Astrocyte of the spinal cord (primary cell): ENCODE data around the gene PRDM15.

ENCODE experiments used
- DNase-seq: peaks from one replicate; pipeline ENCODE4 v3.0.0; 2011; ENCODE audit warnings: low read depth, low spot score
- H3K4me3 ChIP-seq: 2 replicates; pipeline ENCODE4 v1.5.1; 2011; ENCODE audit warnings: low read depth, mild to moderate bottlenecking, low read length, moderate library complexity
- in situ Hi-C: cut with HindIII; loops from 2 replicates; pipeline ENCODE4 v1.10.0; 2017; ENCODE audit warnings: low sequenced_read_pairs
- TF ChIP-seq, protein P1 (sequence below): IDR thresholded peaks from 2 replicates; pipeline ENCODE4 v1.5.1; 2012; ENCODE audit warnings: low read depth, mild to moderate bottlenecking, low read length, inconsistent platforms

The PRDM15 gene

DNA sequence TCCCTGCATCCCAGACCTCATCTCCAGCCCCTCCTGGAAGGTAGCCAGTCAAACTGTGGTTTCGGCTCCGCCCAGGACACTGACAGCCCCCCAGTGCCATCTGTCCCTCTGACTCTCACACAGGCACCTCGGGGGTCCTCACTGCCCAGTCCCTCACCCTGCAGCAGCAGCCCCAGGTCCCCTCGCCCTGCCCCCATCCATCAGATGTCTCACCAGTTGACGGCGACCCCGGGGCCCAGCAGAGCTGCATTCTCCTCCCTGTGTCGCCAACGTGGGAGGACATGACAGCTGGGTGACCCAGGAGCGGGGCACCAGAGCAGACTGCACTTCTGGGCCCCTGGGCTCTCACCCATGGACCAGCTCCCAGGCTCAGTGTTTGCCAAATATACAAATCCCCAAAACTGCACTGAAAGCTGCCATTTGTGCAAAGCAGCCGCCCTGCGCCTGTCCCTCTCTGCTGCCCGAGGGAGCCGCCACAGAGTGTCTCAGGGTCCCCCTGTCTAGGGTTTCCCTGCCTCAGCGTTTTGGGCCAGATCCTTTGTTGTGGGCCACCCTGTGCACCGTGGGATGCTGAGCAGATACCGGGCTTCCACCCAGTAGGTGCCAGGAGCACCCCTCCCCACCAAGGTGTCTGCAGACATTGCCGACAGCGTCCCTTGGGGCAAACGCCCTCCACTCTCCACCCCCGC lies 48.2 kb downstream of the PRDM15 start:
- TF ChIP-seq, protein P1, sequence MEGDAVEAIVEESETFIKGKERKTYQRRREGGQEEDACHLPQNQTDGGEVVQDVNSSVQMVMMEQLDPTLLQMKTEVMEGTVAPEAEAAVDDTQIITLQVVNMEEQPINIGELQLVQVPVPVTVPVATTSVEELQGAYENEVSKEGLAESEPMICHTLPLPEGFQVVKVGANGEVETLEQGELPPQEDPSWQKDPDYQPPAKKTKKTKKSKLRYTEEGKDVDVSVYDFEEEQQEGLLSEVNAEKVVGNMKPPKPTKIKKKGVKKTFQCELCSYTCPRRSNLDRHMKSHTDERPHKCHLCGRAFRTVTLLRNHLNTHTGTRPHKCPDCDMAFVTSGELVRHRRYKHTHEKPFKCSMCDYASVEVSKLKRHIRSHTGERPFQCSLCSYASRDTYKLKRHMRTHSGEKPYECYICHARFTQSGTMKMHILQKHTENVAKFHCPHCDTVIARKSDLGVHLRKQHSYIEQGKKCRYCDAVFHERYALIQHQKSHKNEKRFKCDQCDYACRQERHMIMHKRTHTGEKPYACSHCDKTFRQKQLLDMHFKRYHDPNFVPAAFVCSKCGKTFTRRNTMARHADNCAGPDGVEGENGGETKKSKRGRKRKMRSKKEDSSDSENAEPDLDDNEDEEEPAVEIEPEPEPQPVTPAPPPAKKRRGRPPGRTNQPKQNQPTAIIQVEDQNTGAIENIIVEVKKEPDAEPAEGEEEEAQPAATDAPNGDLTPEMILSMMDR = no peak
- in situ Hi-C loops = no loop called here
- no peak for DNase-seq
- H3K4me3 ChIP-seq = no peak overlapping the region

DNA sequence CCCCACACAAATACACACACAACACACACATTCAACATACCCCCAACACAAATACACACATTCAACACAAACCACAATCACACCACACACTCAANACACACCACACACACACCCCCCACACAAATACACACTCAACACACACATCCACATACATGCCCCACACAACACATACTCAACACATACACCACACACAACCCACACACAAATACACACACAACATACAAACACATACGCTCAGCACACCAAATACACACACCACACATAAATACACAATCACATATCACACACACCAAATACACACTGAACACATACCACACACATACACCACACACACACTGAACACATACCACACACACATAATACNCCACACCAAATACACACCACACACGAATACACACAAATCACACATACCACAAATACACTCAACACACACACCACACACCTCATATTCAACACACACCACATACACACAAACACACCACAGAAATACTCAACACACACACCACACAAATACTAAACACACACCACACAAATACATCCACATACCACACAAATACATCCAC lies 48.9 kb downstream of the PRDM15 start:
- no peak overlapping the region for H3K4me3 ChIP-seq
- in situ Hi-C loops = no loop called here
- no peak for DNase-seq
- TF ChIP-seq, protein P1 = no peak

DNA sequence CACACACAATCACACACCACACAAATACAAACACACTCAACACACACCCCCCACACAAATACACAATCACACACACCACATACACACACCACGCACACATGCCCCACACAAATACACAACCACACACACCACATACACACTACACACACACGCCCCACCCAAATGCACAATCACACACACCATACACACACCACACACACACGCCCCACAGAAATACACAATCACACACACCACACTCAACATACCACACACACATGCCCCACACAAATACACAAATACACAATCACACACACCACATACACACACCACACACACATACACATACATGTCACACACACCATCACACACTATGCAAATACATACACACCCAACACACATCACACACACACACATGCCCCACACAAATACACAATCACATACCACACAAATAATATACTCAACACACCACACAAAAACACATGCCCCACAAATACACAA lies 50.2 kb downstream of the PRDM15 start:
- TF ChIP-seq, protein P1 = no peak
- no peak overlapping the region for H3K4me3 ChIP-seq
- DNase-seq = no peak
- in situ Hi-C loops = no loop called here

DNA sequence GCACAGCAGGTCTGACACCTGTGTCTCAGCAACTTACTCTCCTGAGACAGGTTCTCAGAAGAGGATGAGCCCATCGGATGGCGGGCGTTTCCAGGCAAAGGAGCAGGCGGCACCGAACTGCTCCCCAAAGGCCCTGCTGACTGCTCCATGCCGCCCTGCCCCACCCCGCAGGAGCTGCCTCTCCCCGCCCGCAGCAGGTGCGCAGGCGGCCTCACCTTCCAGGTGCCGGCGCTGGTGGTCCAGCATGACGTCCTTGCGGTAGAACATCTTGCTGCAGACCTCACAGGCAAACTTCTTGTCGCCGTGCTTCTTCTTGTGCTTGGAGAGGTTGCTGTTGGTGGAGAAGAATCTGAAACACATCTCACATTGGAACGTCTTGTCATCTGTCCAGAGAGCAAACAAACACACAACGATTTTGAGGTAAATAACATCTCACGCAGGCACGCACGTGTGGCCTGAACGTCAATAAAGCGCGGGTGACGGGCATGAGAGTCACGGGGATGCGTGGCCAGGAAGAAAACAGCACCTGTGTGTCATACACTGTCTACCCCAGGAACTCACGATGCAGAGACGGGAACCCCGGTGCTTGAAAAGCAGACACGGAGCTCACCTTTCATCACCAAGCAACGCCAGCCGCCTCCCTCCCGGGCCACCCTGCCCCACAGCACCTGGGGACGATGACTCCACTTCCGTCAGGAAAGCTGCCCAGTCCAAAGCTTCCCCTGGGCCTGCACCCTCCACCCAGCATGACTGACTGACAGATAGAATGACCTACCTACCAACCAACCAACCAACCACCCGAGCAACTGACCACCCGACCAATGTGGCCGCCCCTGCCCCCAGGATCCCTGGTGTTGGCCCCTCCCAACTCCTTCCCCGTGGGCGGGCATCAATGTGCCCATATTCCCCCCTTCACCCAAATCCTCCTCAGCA lies 50.9 kb downstream of the PRDM15 start:
- DNase-seq = no peak
- in situ Hi-C loops = no loop called here
- no peak overlapping the region for H3K4me3 ChIP-seq
- TF ChIP-seq, protein P1 = no peak

DNA sequence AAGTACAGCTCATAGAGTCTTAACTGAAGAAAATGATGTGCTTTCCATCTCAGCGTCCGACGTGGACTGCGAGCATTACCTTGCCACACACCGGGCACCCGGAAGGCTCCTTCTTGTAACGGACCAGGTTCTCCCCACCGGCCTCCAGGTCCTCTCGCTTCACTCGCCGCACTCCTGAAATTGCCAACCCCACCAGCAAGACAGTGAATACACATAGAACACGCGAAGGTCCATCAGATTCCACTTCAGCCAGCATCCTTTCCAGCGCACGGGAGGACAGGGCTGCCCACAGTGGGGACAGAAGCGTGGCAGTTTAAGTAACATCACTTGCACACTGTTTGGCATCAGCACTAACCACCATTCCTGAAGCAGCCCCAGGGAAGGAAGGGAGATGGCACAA lies 53.3 kb downstream of the PRDM15 start:
- DNase-seq = no peak
- in situ Hi-C loops = no loop called here
- H3K4me3 ChIP-seq = no peak overlapping the region
- TF ChIP-seq, protein P1 = no peak

DNA sequence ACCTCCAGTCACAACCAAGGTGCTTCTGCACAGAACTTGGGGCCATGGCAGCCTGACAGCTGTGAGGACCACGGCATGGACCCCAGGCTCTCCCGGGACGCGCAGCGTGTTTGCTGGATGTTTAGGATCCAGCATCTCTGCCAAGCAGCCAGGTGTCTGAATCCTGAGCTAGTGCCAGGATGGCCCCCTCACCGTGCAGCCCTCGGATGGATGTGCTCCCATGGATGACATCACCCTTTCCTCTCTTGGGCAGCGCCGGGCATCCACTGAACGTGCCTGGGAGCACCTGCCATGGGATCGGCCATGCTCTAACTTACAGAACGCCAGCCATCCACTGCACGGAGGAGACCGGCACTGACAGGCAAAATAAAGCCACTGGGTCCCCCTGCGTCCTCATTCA lies 53.9 kb downstream of the PRDM15 start:
- TF ChIP-seq, protein P1 = no peak
- H3K4me3 ChIP-seq = no peak overlapping the region
- no peak for DNase-seq
- in situ Hi-C loops = no loop called here
